NB4 (cell line): ENCODE results near the gene PILRA.

ENCODE experiments used
- POLR2A ChIP-seq: IDR thresholded peaks from 2 replicates; pipeline ENCODE4 v1.6.1; 2011; ENCODE audit warnings: mild to moderate bottlenecking; ENCODE audit not compliant: insufficient read length; ENCODE audit errors: extremely low read depth
- TF ChIP-seq, protein P1 (sequence below): IDR thresholded peaks from one replicate; pipeline ENCODE4 v1.5.1; 2012; ENCODE audit warnings: low read depth, low read length

DNA sequence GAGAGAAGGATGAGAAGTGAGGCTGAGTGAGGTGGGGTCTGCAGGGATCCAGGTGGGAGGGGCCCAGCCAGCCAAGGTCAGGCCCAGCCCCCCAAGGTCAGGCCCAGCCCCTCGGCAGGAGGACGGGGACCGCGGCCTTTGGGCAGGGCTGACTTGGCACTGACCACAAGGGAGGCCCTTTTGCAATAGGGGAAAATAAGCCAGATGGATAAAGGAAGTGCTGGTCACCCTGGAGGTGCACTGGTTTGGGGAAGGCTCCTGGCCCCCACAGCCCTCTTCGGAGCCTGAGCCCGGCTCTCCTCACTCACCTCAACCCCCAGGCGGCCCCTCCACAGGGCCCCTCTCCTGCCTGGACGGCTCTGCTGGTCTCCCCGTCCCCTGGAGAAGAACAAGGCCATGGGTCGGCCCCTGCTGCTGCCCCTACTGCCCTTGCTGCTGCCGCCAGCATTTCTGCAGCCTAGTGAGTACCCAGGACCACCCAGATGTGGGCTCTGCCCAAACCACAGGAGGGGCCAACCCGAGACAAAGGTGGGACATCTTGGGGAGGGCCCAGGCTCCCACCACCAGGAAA is at the start of gene PILRA:
- no peak for TF ChIP-seq POLR2A
- TF ChIP-seq, protein P1, sequence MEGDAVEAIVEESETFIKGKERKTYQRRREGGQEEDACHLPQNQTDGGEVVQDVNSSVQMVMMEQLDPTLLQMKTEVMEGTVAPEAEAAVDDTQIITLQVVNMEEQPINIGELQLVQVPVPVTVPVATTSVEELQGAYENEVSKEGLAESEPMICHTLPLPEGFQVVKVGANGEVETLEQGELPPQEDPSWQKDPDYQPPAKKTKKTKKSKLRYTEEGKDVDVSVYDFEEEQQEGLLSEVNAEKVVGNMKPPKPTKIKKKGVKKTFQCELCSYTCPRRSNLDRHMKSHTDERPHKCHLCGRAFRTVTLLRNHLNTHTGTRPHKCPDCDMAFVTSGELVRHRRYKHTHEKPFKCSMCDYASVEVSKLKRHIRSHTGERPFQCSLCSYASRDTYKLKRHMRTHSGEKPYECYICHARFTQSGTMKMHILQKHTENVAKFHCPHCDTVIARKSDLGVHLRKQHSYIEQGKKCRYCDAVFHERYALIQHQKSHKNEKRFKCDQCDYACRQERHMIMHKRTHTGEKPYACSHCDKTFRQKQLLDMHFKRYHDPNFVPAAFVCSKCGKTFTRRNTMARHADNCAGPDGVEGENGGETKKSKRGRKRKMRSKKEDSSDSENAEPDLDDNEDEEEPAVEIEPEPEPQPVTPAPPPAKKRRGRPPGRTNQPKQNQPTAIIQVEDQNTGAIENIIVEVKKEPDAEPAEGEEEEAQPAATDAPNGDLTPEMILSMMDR = no peak
